ENCODE data around the gene PNLIPRP2. TPM values are rescaled to one million over a fixed set of nuclear protein-coding genes. Genes with fewer than 3 reads are reported as not detected.

PNLIPRP2 gene
- total and polyA plus RNA-seq, 2 of the 8 experiments (the other 6 are each of a cell fraction or from before 2014, with no cell fraction given): 0.11 TPM; not detected in 1

GRCh38 chr10:116621476-116621875 lies 723 bp downstream of the PNLIPRP2 start:
- Histone ChIP-seq H3K23me2 (ENCODE audit: low read depth, low read length) (no peaks in the 10 kb centered on the region), H3K18ac (ENCODE audit: extremely low read depth, low read length) (no peak overlapping the region), H3K79me1 (ENCODE audit: low read depth, low read length) (no peaks in the 10 kb centered on the region), H3K79me2 (ENCODE audit: control insufficient read depth in 1 of 2, insufficient read depth in 2 of 2, low read length in 2 of 2) (no peaks in the 10 kb centered on the region), H3K36me3 (ENCODE audit: control insufficient read depth in 2 of 4, insufficient read depth in 4 of 4, low read length in 3 of 4) (no peaks in the 10 kb centered on the region), H3K56ac (replicated peaks; ENCODE audit: insufficient read length, low read depth, low read length) (no peak overlapping the region), H2AK5ac (ENCODE audit: low read depth, low read length) (no peak overlapping the region), H2BK15ac (ENCODE audit: low read length) (no peak overlapping the region), H3K4me1 (replicated peaks in 1 of 4; ENCODE audit: control insufficient read depth in 3 of 4, insufficient read depth in 4 of 4, low read length in 3 of 4) (no peaks in the 10 kb centered on the region; a peak in 1 of 7 replicates), H3K4me3 (ENCODE audit: extremely low read depth in 1 of 4, insufficient read depth in 2 of 4, low read depth in 3 of 4, low read length in 4 of 4) (no peak overlapping the region), H4K5ac (ENCODE audit: insufficient read length, low read depth, low read length) (no peak overlapping the region), H4K91ac (replicated peaks; ENCODE audit: insufficient read length, low read length) (no peak overlapping the region), H3K27me3 (replicated peaks in 1 of 4; ENCODE audit: control insufficient read depth in 3 of 4, extremely low read depth in 1 of 4, insufficient read depth in 3 of 4, low read length in 3 of 4) (peaks cover 0 to 1% (median 0%) of the 10 kb centered on the region in 4 experiments; a peak in 1 of 7 replicates), H3K9ac (replicated peaks in 1 of 4; ENCODE audit: extremely low read depth in 1 of 4, low read depth in 3 of 4, low read length in 3 of 4) (no peak overlapping the region), H3K23ac (ENCODE audit: insufficient read length) (no peak overlapping the region), H2BK5ac (ENCODE audit: low read depth, low read length) (no peak overlapping the region), H2BK12ac (ENCODE audit: low read depth, low read length) (peak overlapping the region; percentile 11; the same call in 1 of the 2 replicates), H2AFZ (ENCODE audit: low read length) (no peak overlapping the region), H4K8ac (ENCODE audit: extremely low read depth, insufficient read depth, low read length) (no peak overlapping the region), H2BK20ac (ENCODE audit: low read length) (no peak overlapping the region), H4K20me1 (replicated peaks in 1 of 2; ENCODE audit: control insufficient read depth in 1 of 2, insufficient read depth in 2 of 2, low read length in 2 of 2) (no peaks in the 10 kb centered on the region), H3K4ac (replicated peaks; ENCODE audit: insufficient read length, low read depth, low read length) (no peak overlapping the region), H3K14ac (ENCODE audit: insufficient read length) (no peak overlapping the region), H3K27ac (ENCODE audit: low read depth, low read length) (no peak overlapping the region), H3K9me3 (ENCODE audit: insufficient read depth in 2 of 2, low read depth in 1 of 2, low read length in 1 of 2) (no peaks in the 10 kb centered on the region), H3K4me2 (ENCODE audit: insufficient read depth in 1 of 2, low read depth in 2 of 2, low read length in 2 of 2) (no peak overlapping the region), H2BK120ac (replicated peaks; ENCODE audit: low read depth, low read length) (no peak overlapping the region)
- CTCF ChIA-PET (ENCODE audit: partially characterized antibody): no interaction called here
- POLR2A ChIA-PET (ENCODE audit: partially characterized antibody): no interaction called here
- no peak for TF ChIP-seq CTCF (IDR thresholded peaks at IDR 0.05; ENCODE audit: control extremely low read depth in 1 of 3, insufficient read depth in 1 of 3, low read depth in 1 of 3, low read length in 3 of 3)
- FAIRE-seq: no peak
- no peak for DNase-seq (ENCODE audit: low read depth in 1 of 2, low spot score in 2 of 2)
- 79% methylated on average over 8 of the region's 8 CpGs; no CpG with 5 or more reads in 1 of the 2 experiments for WGBS, 2 experiments (ENCODE audit: extremely low coverage in 1 of 2, insufficient coverage in 1 of 2, insufficient read length in 1 of 2, insufficient replicate concordance in 2 of 2, low coverage in 1 of 2, low lambda C conversion rate in 2 of 2, missing lambda C conversion rate in 1 of 2)
